Right lobe of liver (tissue), 6 donors: ENCODE results near the gene NOBOX. TPM values are rescaled to one million over a fixed set of nuclear protein-coding genes. Genes with fewer than 3 reads are reported as not detected.
"Not testable (repeated sequence)": the region's sequence is repeated elsewhere in the genome, so short reads cannot be mapped to it uniquely, and the experiment has no call there.

Source experiments
- ATAC-seq, 4 donors: fragments of 200-7000 bp; cut with Tn5 transposase; one replicate each; pipeline ENCODE4 v1.9.1; 2020; ENCODE audit warnings: mild to moderate bottlenecking in 4 of 4, moderate library complexity in 4 of 4
- DNase-seq, 3 donors: peaks; one replicate each; pipeline ENCODE4 v3.0.0-alpha.2; 2020
- H3K27ac ChIP-seq, 3 donors: fragments of 200-600 bp; one replicate each; pipeline ENCODE4 v1.8.0; 2022
- H3K27me3 ChIP-seq, 2 donors: fragments of 200-600 bp; one replicate each; pipeline ENCODE4 v1.8.0; 2022
- H3K36me3 ChIP-seq, 4 donors: fragments of 200-600 bp; sonication (generic) in 1 of 4; one replicate each; pipeline versions ENCODE4 v1.5.1 to v1.8.0; 2017 to 2022; ENCODE audit warnings: control low read depth in 1 of 4
- H3K4me1 ChIP-seq, 4 donors: fragments of 200-600 bp; sonication (generic) in 1 of 4; one replicate each; pipeline versions ENCODE4 v1.5.1 to v1.8.0; 2017 to 2022; ENCODE audit warnings: control low read depth in 1 of 4
- H3K4me3 ChIP-seq, 3 donors: fragments of 200-600 bp; one replicate each; pipeline ENCODE4 v1.8.0; 2022
- H3K9me3 ChIP-seq, 4 donors: fragments of 200-600 bp; sonication (generic) in 1 of 4; one replicate each; pipeline versions ENCODE4 v1.5.1 to v1.8.0; 2017 to 2022; ENCODE audit warnings: control low read depth in 1 of 4
- WGBS: methylation state at CpG from one replicate; pipeline ENCODE4 v1.1.6; 2018; ENCODE audit warnings: low coverage, low lambda C conversion rate; ENCODE audit not compliant: insufficient coverage; ENCODE audit errors: missing lambda C conversion rate; 5-methylcytosine and 5-hydroxymethylcytosine counted together
- intact Hi-C, 2 donors: fragments of 100-400 bp; cut with DNase I; formaldehyde crosslinking; loops; one replicate each; pipeline versions ENCODE4 v1.11.2 to v1.14.1; 2022
- small RNA-seq, 2 experiments: library from RNA; depleted of rRNA; stranded (forward); fragments of <200 nt; gene quantifications; one replicate each; pipeline ENCODE3, GENCODE V24; 2016
- total RNA-seq, 6 experiments: library from RNA; depleted of rRNA in 2 of 6; stranded (reverse); fragments of >200 nt in 2 of 6; fragmentation: NEBNext Ultra II Directional in 3 of 6; extraction: Animal tissue kit (Norgen Biotek cat#: 25700) in 3 of 6; gene quantifications; one replicate each; pipeline versions ENCODE4 v1.1.0 to v1.2.4, GENCODE V29; 2016 to 2023
- donor health status: DM: no; HTN: yes; CAD: no.
- donor health status: DM: no; HTN: no; CAD: no.
- donor health status: DM: no; HTN: no; CAD: no.
- donor health status: DM: no; HTN: yes; CAD: no.
- donor health status: DM: no; HTN: yes; CAD: no.

The NOBOX gene
- total RNA-seq, 6 experiments from 2014 or later = not detected

- H3K9me3 ChIP-seq, H3K4me1 ChIP-seq, intact Hi-C loops, H3K36me3 ChIP-seq, H3K27me3 ChIP-seq, DNase-seq, H3K27ac ChIP-seq: not testable (repeated sequence)
- peak within 1 kb of the TSS in 1 of 3 donors; percentile 33 for H3K4me3 ChIP-seq
- no CpG with 5 or more reads among the region's 50 CpGs for WGBS
- peak; percentile 89 to 96 (median 94) for ATAC-seq
Measured at GRCh38 chr7:144355176-144355822, 48.2 kb downstream of the NOBOX start, which contains the start of gene ARHGEF5. TSS of gene ARHGEF5 (plus strand) at chr7:144355402. CDS start at chr7:144362670, 7,268 bp downstream.

DNA sequence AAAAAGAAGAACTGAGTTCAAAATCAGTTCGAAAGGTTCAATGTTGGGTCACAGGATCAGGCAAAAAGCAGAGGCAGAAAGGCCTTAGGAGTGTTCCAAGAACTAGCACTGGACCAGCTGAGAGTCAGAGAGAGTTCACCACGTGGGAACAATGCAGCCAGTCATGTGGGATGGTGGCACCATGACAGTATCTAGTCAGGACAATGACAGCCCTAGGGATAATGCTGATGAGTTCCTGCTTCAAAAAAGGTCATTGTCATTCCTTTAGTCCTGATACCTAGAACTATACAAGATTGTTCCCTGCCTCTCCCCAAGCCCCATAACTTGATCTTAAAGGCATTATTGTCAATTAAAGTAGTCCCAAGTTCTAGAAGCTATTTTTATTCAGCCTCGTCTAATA lies 51.8 kb downstream of the NOBOX start:
- H3K36me3 ChIP-seq, intact Hi-C loops, H3K4me1 ChIP-seq, H3K4me3 ChIP-seq, DNase-seq, H3K9me3 ChIP-seq, H3K27ac ChIP-seq, ATAC-seq, H3K27me3 ChIP-seq: not testable (repeated sequence)
- WGBS = 57% methylated on average over 2 of the region's 3 CpGs

DNA sequence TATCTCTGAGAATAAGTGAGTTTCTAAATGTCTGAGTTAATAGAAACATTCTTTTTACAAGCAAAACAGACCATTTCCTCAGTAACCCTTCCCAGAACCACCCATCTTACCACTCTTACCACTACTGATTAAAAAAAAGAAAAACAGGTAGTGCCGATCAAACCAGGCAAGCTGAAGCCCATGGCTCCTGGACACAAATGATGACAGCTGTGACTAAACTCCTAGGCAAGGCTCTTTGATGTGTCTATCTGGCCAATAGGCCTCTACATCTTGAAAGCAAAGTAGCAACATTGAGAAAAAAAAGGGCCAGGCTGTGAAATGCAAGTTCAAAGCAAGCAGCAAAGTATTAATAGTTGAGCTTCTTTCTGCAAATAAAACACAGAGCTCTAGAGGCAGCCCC lies 54.9 kb downstream of the NOBOX start:
- not testable (repeated sequence) for H3K4me1 ChIP-seq, ATAC-seq

More for the DNA sequence above, 54.9 kb downstream of the NOBOX start:
- H3K4me3 ChIP-seq, H3K36me3 ChIP-seq, H3K27me3 ChIP-seq, intact Hi-C loops, H3K27ac ChIP-seq, DNase-seq, H3K9me3 ChIP-seq: not testable (repeated sequence)
- WGBS = no CpG with 5 or more reads among the region's 1 CpG

Small RNA genes lying within 50 kb of the gene (small RNA-seq; reads per million reads assigned to genes)
- 0 reads per million in 2 experiments for gene RNU6ATAC40P

Other genes with a start within 250 kb of the NOBOX start
- 1 to 10 TPM; 2.1 to 4.5 (median 3.5) TPM for gene CTAGE4, start 220.2 kb downstream of the NOBOX start, total RNA-seq
- gene ARHGEF35, start 207.9 kb downstream of the NOBOX start, total RNA-seq = 10 to 100 TPM in 1 of 6 experiments, 1 to 10 TPM in 5; 3.6 to 10.8 (median 5.8) TPM
- not detected for gene OR2A42, start 164.1 kb downstream of the NOBOX start, total RNA-seq
- 1 to 10 TPM; 1.5 to 5.6 (median 3.5) TPM for gene OR2A7, start 138.9 kb downstream of the NOBOX start, total RNA-seq
- gene CTAGE8, start 134.4 kb downstream of the NOBOX start, total RNA-seq = 1 to 10 TPM in 2 of 6 experiments, under 1 TPM in 4; 0.53 to 1.3 (median 0.71) TPM
- gene OR2A1, start 91.3 kb downstream of the NOBOX start, total RNA-seq = under 1 TPM in 1 of 6 experiments, not detected in 5; 0.09 TPM
- gene ARHGEF5, start 48.3 kb downstream of the NOBOX start, total RNA-seq = 10 to 100 TPM; 10.2 to 18.2 (median 15.0) TPM